Measurements from ENCODE around the gene TCFL5. TPM values are rescaled to one million over a fixed set of nuclear protein-coding genes. Genes with fewer than 3 reads are reported as not detected.

The TCFL5 gene
- total RNA-seq, 1 experiment from 2014 or later: 29.3 TPM

DNA sequence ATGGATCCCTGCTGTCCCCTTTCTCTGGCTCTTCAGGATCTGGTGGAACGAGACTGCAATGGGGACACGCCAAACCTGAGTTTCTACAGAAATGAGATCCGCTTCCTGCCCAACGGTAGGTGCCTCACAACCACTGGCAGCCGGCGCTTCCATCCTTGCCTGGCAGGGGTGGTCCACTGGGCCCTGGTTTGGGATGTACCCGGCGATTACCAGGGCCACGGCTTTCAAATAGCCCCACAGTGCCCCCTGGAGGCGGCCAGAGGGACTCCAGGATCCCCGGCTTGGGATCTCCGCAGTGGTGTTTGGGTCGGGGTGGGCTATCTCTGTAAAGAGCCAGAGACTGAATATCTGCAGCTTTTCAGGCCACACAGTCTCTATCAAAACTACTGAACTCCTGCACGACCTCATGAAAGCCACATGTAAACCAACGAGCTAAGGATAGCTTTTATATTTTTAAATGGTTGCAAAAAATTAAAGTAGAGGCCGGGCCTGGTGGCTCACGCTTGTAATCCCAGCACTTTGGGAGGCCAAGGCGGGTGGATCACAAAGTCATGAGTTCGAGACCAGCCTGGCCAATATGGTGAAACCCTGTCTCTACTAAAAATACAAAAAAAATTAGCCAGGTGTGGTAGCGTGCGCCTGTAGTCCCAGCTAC is 53.3 kb downstream of the TCFL5 start:
- H3K9me3 ChIP-seq (ENCODE audit: insufficient read depth, low read depth): no peaks in the 10 kb centered on the region
- TF ChIP-seq, protein P1, sequence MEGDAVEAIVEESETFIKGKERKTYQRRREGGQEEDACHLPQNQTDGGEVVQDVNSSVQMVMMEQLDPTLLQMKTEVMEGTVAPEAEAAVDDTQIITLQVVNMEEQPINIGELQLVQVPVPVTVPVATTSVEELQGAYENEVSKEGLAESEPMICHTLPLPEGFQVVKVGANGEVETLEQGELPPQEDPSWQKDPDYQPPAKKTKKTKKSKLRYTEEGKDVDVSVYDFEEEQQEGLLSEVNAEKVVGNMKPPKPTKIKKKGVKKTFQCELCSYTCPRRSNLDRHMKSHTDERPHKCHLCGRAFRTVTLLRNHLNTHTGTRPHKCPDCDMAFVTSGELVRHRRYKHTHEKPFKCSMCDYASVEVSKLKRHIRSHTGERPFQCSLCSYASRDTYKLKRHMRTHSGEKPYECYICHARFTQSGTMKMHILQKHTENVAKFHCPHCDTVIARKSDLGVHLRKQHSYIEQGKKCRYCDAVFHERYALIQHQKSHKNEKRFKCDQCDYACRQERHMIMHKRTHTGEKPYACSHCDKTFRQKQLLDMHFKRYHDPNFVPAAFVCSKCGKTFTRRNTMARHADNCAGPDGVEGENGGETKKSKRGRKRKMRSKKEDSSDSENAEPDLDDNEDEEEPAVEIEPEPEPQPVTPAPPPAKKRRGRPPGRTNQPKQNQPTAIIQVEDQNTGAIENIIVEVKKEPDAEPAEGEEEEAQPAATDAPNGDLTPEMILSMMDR (conservative IDR thresholded peaks at IDR 0.05): peak; percentile 99
- TF ChIP-seq EZH2 (IDR thresholded peaks at IDR 0.05; ENCODE audit: low read depth): no peak
- ChIA-PET POLR2A (ENCODE audit: unreplicated experiment) (no interaction called here), CTCF (interaction anchor here (0.6 to 1.1 kb wide), 2 partner anchors 39 to 308 kb away, joined by 5 to 10 read pairs; no protein-coding TSS in a partner anchor)
- no peaks in the 10 kb centered on the region for H3K9me2 ChIP-seq (ENCODE audit: insufficient read depth)
- H3K27me3 ChIP-seq (ENCODE audit: insufficient read depth, low read depth): no peaks in the 10 kb centered on the region
- peaks cover 14% of the 10 kb centered on the region for H3K4me1 ChIP-seq (replicated peaks; ENCODE audit: insufficient read depth)
- H3K4me2 ChIP-seq: no peak overlapping the region
- no TSS peak for BruUV-seq (replicated peaks)
- peaks cover 14% of the 10 kb centered on the region for H3K36me3 ChIP-seq (ENCODE audit: low read depth)
- peak in 1 of 2 experiments; percentile 68 for DNase-seq
- H3K79me2 ChIP-seq (ENCODE audit: low read depth): peaks cover 30% of the 10 kb centered on the region
- H3K4me3 ChIP-seq: no peak overlapping the region
- intact Hi-C loops (cut with micrococcal nuclease; ENCODE audit: unreplicated experiment): loop anchor here (5.0 kb wide), 1 partner anchor 186 kb away; no protein-coding TSS in a partner anchor
- peaks cover 31% of the 10 kb centered on the region for H3F3A ChIP-seq (ENCODE audit: insufficient read depth, low read depth)
- no peak overlapping the region for H2AFZ ChIP-seq
- no peak overlapping the region for H3K27ac ChIP-seq
- H4K20me1 ChIP-seq (ENCODE audit: insufficient read depth): peaks cover 46% of the 10 kb centered on the region

DNA sequence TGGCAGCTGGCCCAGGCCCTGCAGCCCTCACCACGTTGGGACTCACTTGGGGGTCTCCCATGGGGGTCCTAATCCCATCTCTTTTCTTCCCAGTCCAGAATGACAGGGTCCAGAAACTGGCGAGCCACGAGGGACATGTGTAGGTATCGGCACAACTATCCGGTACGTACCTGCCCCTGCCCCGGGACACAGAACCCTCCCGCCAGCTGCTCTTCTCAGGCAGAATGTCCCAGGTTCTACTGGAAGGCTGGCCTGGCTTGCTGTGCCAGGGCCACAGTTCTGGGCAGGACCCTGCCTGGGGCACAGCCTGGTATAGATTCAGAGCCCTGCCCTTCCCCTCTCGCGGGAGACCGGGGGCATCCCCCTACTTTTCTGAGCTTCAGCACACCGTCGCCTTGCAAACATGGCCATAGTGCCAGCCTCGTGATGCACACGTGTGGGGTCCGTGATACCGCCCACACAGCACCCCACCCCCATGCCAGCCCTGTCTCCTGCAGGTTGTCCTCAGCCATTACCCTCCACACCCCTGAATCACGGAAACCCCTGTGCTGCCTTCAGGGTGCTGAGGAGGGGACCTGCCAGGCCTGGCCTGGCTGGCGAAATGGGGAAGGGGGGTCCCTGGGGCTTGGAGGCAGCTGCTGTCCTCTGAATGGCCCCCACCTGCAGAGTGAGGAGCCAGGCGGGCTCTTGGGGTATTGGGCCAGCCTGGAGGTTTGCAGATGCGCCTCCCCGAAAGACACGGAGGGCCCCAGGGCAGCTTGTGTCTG is 54.0 kb downstream of the TCFL5 start:
- TF ChIP-seq, protein P1 (conservative IDR thresholded peaks at IDR 0.05): no peak
- no peak for TF ChIP-seq EZH2 (IDR thresholded peaks at IDR 0.05; ENCODE audit: low read depth)
- H3K4me3 ChIP-seq: no peak overlapping the region
- H3K4me2 ChIP-seq: no peak overlapping the region
- H3K4me1 ChIP-seq (replicated peaks; ENCODE audit: insufficient read depth): peaks cover 14% of the 10 kb centered on the region
- H3K36me3 ChIP-seq (ENCODE audit: low read depth): peaks cover 14% of the 10 kb centered on the region
- ChIA-PET POLR2A (ENCODE audit: unreplicated experiment) (no interaction called here), CTCF (interaction anchor here (1.1 kb wide), 1 partner anchor 308 kb away, joined by 10 read pairs; no protein-coding TSS in a partner anchor)
- no peak for DNase-seq
- no TSS peak for BruUV-seq (replicated peaks)
- intact Hi-C loops (cut with micrococcal nuclease; ENCODE audit: unreplicated experiment): loop anchor here (5.0 kb wide), 1 partner anchor 185 kb away; no protein-coding TSS in a partner anchor
- H4K20me1 ChIP-seq (ENCODE audit: insufficient read depth): peaks cover 43% of the 10 kb centered on the region
- no peaks in the 10 kb centered on the region for H3K9me3 ChIP-seq (ENCODE audit: insufficient read depth, low read depth)
- H3F3A ChIP-seq (ENCODE audit: insufficient read depth, low read depth): peaks cover 34% of the 10 kb centered on the region
- H2AFZ ChIP-seq: no peak overlapping the region
- H3K79me2 ChIP-seq (ENCODE audit: low read depth): peaks cover 30% of the 10 kb centered on the region
- H3K27ac ChIP-seq: no peak overlapping the region
- no peaks in the 10 kb centered on the region for H3K9me2 ChIP-seq (ENCODE audit: insufficient read depth)
- no peaks in the 10 kb centered on the region for H3K27me3 ChIP-seq (ENCODE audit: insufficient read depth, low read depth)

DNA sequence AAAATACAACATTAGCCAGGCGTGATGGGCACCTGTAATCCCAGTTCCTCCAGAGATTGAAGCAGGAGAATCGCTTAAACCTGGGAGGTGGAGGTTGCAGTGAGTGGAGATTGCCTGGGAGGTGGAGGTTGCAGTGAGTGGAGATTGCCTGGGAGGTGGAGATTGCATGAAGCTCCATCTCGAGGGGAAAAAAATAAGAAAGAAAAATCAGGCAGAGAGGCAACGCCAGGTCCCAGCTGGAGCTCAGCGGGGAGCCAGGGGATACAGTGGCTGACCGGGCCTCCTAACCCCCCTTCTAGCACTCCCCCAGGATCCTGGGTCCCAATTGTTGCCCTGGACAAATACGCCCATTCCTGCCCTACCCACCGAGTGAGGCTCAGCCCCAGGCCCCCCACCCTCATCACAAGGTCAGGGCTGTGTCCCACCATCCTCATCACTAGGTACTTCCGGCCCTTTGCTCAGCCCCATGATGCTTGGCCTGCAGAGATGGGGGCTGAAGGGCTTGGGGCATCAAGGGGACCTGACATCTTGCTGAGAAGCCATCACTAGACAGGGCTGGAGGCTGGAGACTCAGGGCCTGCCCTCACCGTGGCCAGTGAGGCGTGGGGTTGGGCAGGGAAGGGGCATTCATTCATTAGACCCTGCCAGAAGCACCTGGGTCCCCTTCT is 55.1 kb downstream of the TCFL5 start:
- peaks cover 36% of the 10 kb centered on the region for H3F3A ChIP-seq (ENCODE audit: insufficient read depth, low read depth)
- H2AFZ ChIP-seq: no peak overlapping the region
- POLR2A ChIA-PET (ENCODE audit: unreplicated experiment): no interaction called here
- H3K27me3 ChIP-seq (ENCODE audit: insufficient read depth, low read depth): no peaks in the 10 kb centered on the region
- H3K4me1 ChIP-seq (replicated peaks; ENCODE audit: insufficient read depth): peaks cover 14% of the 10 kb centered on the region
- CTCF ChIA-PET: interaction anchor here (1.5 kb wide), 1 partner anchor 16 kb away, joined by 5 read pairs; no protein-coding TSS in a partner anchor
- peak overlapping the region; percentile 83; the same call in 1 of the 2 replicates for H3K4me3 ChIP-seq
- DNase-seq: no peak
- H3K36me3 ChIP-seq (ENCODE audit: low read depth): peaks cover 14% of the 10 kb centered on the region
- peaks cover 30% of the 10 kb centered on the region for H3K79me2 ChIP-seq (ENCODE audit: low read depth)
- peak overlapping the region; percentile 97 for H3K4me2 ChIP-seq
- H4K20me1 ChIP-seq (ENCODE audit: insufficient read depth): peaks cover 41% of the 10 kb centered on the region
- TF ChIP-seq, protein P1 (conservative IDR thresholded peaks at IDR 0.05): no peak
- no peak for TF ChIP-seq EZH2 (IDR thresholded peaks at IDR 0.05; ENCODE audit: low read depth)
- no peaks in the 10 kb centered on the region for H3K9me3 ChIP-seq (ENCODE audit: insufficient read depth, low read depth)
- no peaks in the 10 kb centered on the region for H3K9me2 ChIP-seq (ENCODE audit: insufficient read depth)
- intact Hi-C loops (cut with micrococcal nuclease; ENCODE audit: unreplicated experiment): loop anchor here (5.0 kb wide), 1 partner anchor 184 kb away; no protein-coding TSS in a partner anchor
- BruUV-seq (replicated peaks): no TSS peak
- H3K27ac ChIP-seq: no peak overlapping the region
